Astrocyte of the cerebellum (primary cell): ENCODE data around the gene GMDS.

ENCODE experiments used
- DNase-seq: peaks from one replicate; pipeline ENCODE4 v3.0.0-alpha.2; 2011; ENCODE audit warnings: low read depth
- H3K4me3 ChIP-seq: 2 replicates; pipeline ENCODE4 v1.5.1; 2011; ENCODE audit warnings: mild to moderate bottlenecking, low read depth, low read length, moderate library complexity
- CTCF ChIP-seq: IDR thresholded peaks from 2 replicates; pipeline ENCODE4 v1.5.1; 2012; ENCODE audit warnings: low read length, low read depth, moderate library complexity, mild to moderate bottlenecking; ENCODE audit errors: missing control alignments
- in situ Hi-C: cut with HindIII; loops from 2 replicates; pipeline ENCODE4 v1.10.0; 2017; ENCODE audit warnings: low sequenced_read_pairs

GMDS gene

GRCh38 chr6:2054516-2055067 is 190.8 kb downstream of the GMDS start:
- DNase-seq, result no peak
- in situ Hi-C loops, result no loop called here
- no peak overlapping the region for H3K4me3 ChIP-seq
- TF ChIP-seq CTCF, result no peak

- no peak for TF ChIP-seq CTCF
- DNase-seq, result no peak
- in situ Hi-C loops, result no loop called here
- no peak overlapping the region for H3K4me3 ChIP-seq
Measured at GRCh38 chr6:2053691-2054090, 191.7 kb downstream of the GMDS start.

- no peak for TF ChIP-seq CTCF
- in situ Hi-C loops, result no loop called here
- H3K4me3 ChIP-seq, result no peak overlapping the region
- DNase-seq, result no peak
Measured at GRCh38 chr6:2047855-2048254, 197.6 kb downstream of the GMDS start.

GRCh38 chr6:2044192-2044591 is 201.2 kb downstream of the GMDS start:
- no peak overlapping the region for H3K4me3 ChIP-seq
- no peak for TF ChIP-seq CTCF
- in situ Hi-C loops, result no loop called here
- DNase-seq, result no peak

GRCh38 chr6:2042956-2043648 is 202.3 kb downstream of the GMDS start:
- no peak for DNase-seq
- no peak overlapping the region for H3K4me3 ChIP-seq
- TF ChIP-seq CTCF, result no peak
- in situ Hi-C loops, result no loop called here

GRCh38 chr6:2038092-2038491 is 207.3 kb downstream of the GMDS start:
- in situ Hi-C loops, result no loop called here
- TF ChIP-seq CTCF, result no peak
- DNase-seq, result no peak
- H3K4me3 ChIP-seq, result no peak overlapping the region
